ENCODE data around the gene CELSR1.
A peak's percentile ranks its signal among the peaks of the same experiment; 100 is the strongest.

- TF ChIP-seq, protein P1, sequence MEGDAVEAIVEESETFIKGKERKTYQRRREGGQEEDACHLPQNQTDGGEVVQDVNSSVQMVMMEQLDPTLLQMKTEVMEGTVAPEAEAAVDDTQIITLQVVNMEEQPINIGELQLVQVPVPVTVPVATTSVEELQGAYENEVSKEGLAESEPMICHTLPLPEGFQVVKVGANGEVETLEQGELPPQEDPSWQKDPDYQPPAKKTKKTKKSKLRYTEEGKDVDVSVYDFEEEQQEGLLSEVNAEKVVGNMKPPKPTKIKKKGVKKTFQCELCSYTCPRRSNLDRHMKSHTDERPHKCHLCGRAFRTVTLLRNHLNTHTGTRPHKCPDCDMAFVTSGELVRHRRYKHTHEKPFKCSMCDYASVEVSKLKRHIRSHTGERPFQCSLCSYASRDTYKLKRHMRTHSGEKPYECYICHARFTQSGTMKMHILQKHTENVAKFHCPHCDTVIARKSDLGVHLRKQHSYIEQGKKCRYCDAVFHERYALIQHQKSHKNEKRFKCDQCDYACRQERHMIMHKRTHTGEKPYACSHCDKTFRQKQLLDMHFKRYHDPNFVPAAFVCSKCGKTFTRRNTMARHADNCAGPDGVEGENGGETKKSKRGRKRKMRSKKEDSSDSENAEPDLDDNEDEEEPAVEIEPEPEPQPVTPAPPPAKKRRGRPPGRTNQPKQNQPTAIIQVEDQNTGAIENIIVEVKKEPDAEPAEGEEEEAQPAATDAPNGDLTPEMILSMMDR (IDR thresholded peaks at IDR 0.05) = peak in 2 of 3 donors; percentile 18 to 24
- no peak for TF ChIP-seq POLR2A (IDR thresholded peaks at IDR 0.05)
- TF ChIP-seq EP300 (IDR thresholded peaks at IDR 0.05) = no peak
Observed at GRCh38 chr22:46390652-46391301, 146.6 kb downstream of the CELSR1 start.

Data from ovary (tissue), 3 donors.